Activated naive CD4-positive, alpha-beta T cell treated with anti-CD3 and anti-CD28 coated beads for 36 hours (primary cell): ENCODE measurements around the gene SV2C. TPM values are rescaled to one million over a fixed set of nuclear protein-coding genes. Genes with fewer than 3 reads are reported as not detected.

ENCODE experiments used
- CTCF ChIA-PET: fragments of 350-600 bp; sonication (Branson Sonifier 250); formaldehyde crosslinking; loops from one replicate; lab custom pipeline; 2021; ENCODE audit warnings: antibody characterized with exemption; lab: Charles Lee
- DNase-seq: peaks from one replicate; pipeline ENCODE4 v3.0.0-alpha.2; 2020
- H3K27ac Mint-ChIP-seq: one replicate; pipeline ENCODE4 v1.8.0; 2021; ENCODE audit warnings: mild to moderate bottlenecking, mixed read lengths
- H3K27me3 Mint-ChIP-seq: one replicate; pipeline ENCODE4 v1.8.0; 2021; ENCODE audit warnings: low read depth, mixed read lengths
- H3K36me3 Mint-ChIP-seq: one replicate; pipeline ENCODE4 v1.8.0; 2021; ENCODE audit warnings: low read depth, mixed read lengths
- H3K4me1 Mint-ChIP-seq: one replicate; pipeline ENCODE4 v1.8.0; 2021; ENCODE audit warnings: low read depth, mixed read lengths
- H3K4me3 Mint-ChIP-seq: one replicate; pipeline ENCODE4 v1.8.0; 2021; ENCODE audit warnings: mild to moderate bottlenecking, moderate library complexity, mixed read lengths
- H3K9me3 Mint-ChIP-seq: one replicate; pipeline ENCODE4 v1.8.0; 2021; ENCODE audit warnings: mixed read lengths
- intact Hi-C: fragments of 100-400 bp; cut with micrococcal nuclease; formaldehyde crosslinking; loops from one replicate; pipeline ENCODE4 v1.15.1; 2023
- total RNA-seq, 2 experiments: library from RNA; stranded (reverse); gene quantifications; one replicate each; pipeline ENCODE4 v1.2.3, GENCODE V29; 2021

SV2C gene
- total RNA-seq, 2 experiments from 2014 or later = not detected

- Mint-ChIP-seq H3K27ac (no peak overlapping the region), H3K4me1 (no peaks in the 10 kb centered on the region), H3K27me3 (peaks cover 7% of the 10 kb centered on the region), H3K4me3 (no peak overlapping the region), H3K36me3 (no peaks in the 10 kb centered on the region), H3K9me3 (peaks cover under 1% of the 10 kb centered on the region)
- CTCF ChIA-PET = interaction anchor here (0.6 to 1.6 kb wide), 3 partner anchors 12 to 23 kb away, joined by 3 to 5 read pairs (median 4); no protein-coding TSS in a partner anchor
- no peak for DNase-seq
- intact Hi-C loops = no loop called here
Observed at GRCh38 chr5:76152161-76152560, 69.0 kb downstream of the SV2C start.

- Mint-ChIP-seq H3K9me3 (peaks cover 2% of the 10 kb centered on the region), H3K27me3 (peaks cover 7% of the 10 kb centered on the region), H3K4me3 (no peak overlapping the region), H3K4me1 (no peaks in the 10 kb centered on the region), H3K27ac (no peak overlapping the region), H3K36me3 (no peaks in the 10 kb centered on the region)
- intact Hi-C loops = no loop called here
- CTCF ChIA-PET = interaction anchor here (0.5 to 1.5 kb wide), 3 partner anchors 22 to 1203 kb away, joined by 3 to 5 read pairs (median 3); no protein-coding TSS in a partner anchor
- DNase-seq = no peak
Observed at GRCh38 chr5:76152700-76153099, 69.5 kb downstream of the SV2C start.

GRCh38 chr5:76153271-76153670 is 70.1 kb downstream of the SV2C start:
- Mint-ChIP-seq H3K27ac (no peak overlapping the region), H3K36me3 (no peaks in the 10 kb centered on the region), H3K4me3 (no peak overlapping the region), H3K27me3 (peaks cover 7% of the 10 kb centered on the region), H3K4me1 (no peaks in the 10 kb centered on the region), H3K9me3 (peaks cover 2% of the 10 kb centered on the region)
- no peak for DNase-seq
- intact Hi-C loops = no loop called here
- CTCF ChIA-PET = no interaction called here

GRCh38 chr5:76154009-76154690 is 71.0 kb downstream of the SV2C start:
- DNase-seq = no peak
- CTCF ChIA-PET = no interaction called here

GRCh38 chr5:76155536-76155935 is 72.4 kb downstream of the SV2C start:
- DNase-seq = no peak
- Mint-ChIP-seq H3K36me3 (no peaks in the 10 kb centered on the region), H3K4me3 (no peak overlapping the region), H3K4me1 (no peaks in the 10 kb centered on the region), H3K27ac (no peak overlapping the region), H3K9me3 (peaks cover 2% of the 10 kb centered on the region), H3K27me3 (peaks cover 7% of the 10 kb centered on the region)
- CTCF ChIA-PET = no interaction called here
- intact Hi-C loops = no loop called here

More at GRCh38 chr5:76154009-76154690, 71.0 kb downstream of the SV2C start:
- Mint-ChIP-seq H3K4me1 (no peaks in the 10 kb centered on the region), H3K27ac (no peak overlapping the region), H3K4me3 (no peak overlapping the region), H3K27me3 (peaks cover 7% of the 10 kb centered on the region), H3K9me3 (peaks cover 2% of the 10 kb centered on the region), H3K36me3 (no peaks in the 10 kb centered on the region)
- intact Hi-C loops = no loop called here

GRCh38 chr5:76162335-76162734 is 79.2 kb downstream of the SV2C start:
- no peak overlapping the region for H3K27ac Mint-ChIP-seq
- CTCF ChIA-PET = interaction anchor here (1.0 kb wide), 1 partner anchor 59 kb away, joined by 4 read pairs; no protein-coding TSS in a partner anchor
- no peaks in the 10 kb centered on the region for H3K4me1 Mint-ChIP-seq
- no peak overlapping the region for H3K4me3 Mint-ChIP-seq
- intact Hi-C loops = no loop called here
- H3K9me3 Mint-ChIP-seq = no peaks in the 10 kb centered on the region
- no peak for DNase-seq
- no peaks in the 10 kb centered on the region for H3K36me3 Mint-ChIP-seq
- H3K27me3 Mint-ChIP-seq = peaks cover 2% of the 10 kb centered on the region

GRCh38 chr5:76163111-76163628 is 80.0 kb downstream of the SV2C start:
- Mint-ChIP-seq H3K36me3 (no peaks in the 10 kb centered on the region), H3K4me3 (no peak overlapping the region), H3K27me3 (peaks cover 2% of the 10 kb centered on the region), H3K9me3 (no peaks in the 10 kb centered on the region), H3K4me1 (no peaks in the 10 kb centered on the region), H3K27ac (no peak overlapping the region)
- intact Hi-C loops = no loop called here
- CTCF ChIA-PET = interaction anchor here (1.5 to 2.6 kb wide), 2 partner anchors 11 to 93 kb away, joined by 3 to 14 read pairs; no protein-coding TSS in a partner anchor
- DNase-seq = no peak

- Mint-ChIP-seq H3K27me3 (peaks cover 7% of the 10 kb centered on the region), H3K4me1 (no peaks in the 10 kb centered on the region), H3K27ac (no peak overlapping the region), H3K36me3 (no peaks in the 10 kb centered on the region), H3K4me3 (no peak overlapping the region), H3K9me3 (no peaks in the 10 kb centered on the region)
- CTCF ChIA-PET = interaction anchor here (2.6 kb wide), 1 partner anchor 9 kb away, joined by 14 read pairs; no protein-coding TSS in a partner anchor
- intact Hi-C loops = no loop called here
- DNase-seq = no peak
Observed at GRCh38 chr5:76165029-76165428, 81.8 kb downstream of the SV2C start.

- Mint-ChIP-seq H3K4me3 (no peak overlapping the region), H3K27ac (no peak overlapping the region), H3K27me3 (peaks cover 7% of the 10 kb centered on the region), H3K4me1 (no peaks in the 10 kb centered on the region), H3K9me3 (no peaks in the 10 kb centered on the region), H3K36me3 (no peaks in the 10 kb centered on the region)
- intact Hi-C loops = no loop called here
- CTCF ChIA-PET = interaction anchor here (0.7 to 2.6 kb wide), 4 partner anchors 9 to 45 kb away, joined by 3 to 23 read pairs (median 9); no protein-coding TSS in a partner anchor
- no peak for DNase-seq
Observed at GRCh38 chr5:76165711-76166374, 82.7 kb downstream of the SV2C start.

- H3K36me3 Mint-ChIP-seq = no peaks in the 10 kb centered on the region
- H3K4me3 Mint-ChIP-seq = no peak overlapping the region
- no peaks in the 10 kb centered on the region for H3K9me3 Mint-ChIP-seq
- no peak for DNase-seq
- H3K27me3 Mint-ChIP-seq = peaks cover 7% of the 10 kb centered on the region
- no peak overlapping the region for H3K27ac Mint-ChIP-seq
- H3K4me1 Mint-ChIP-seq = no peaks in the 10 kb centered on the region
- intact Hi-C loops = no loop called here
- CTCF ChIA-PET = interaction anchor here (0.7 to 2.5 kb wide), 3 partner anchors 9 to 42 kb away, joined by 3 to 23 read pairs (median 4); no protein-coding TSS in a partner anchor
Observed at GRCh38 chr5:76166886-76167576, 83.8 kb downstream of the SV2C start.

- intact Hi-C loops = no loop called here
- H3K4me3 Mint-ChIP-seq = no peak overlapping the region
Observed at GRCh38 chr5:76169146-76169905, 86.1 kb downstream of the SV2C start.

More at GRCh38 chr5:76169146-76169905, 86.1 kb downstream of the SV2C start:
- CTCF ChIA-PET = no interaction called here
- H3K27me3 Mint-ChIP-seq = peaks cover 7% of the 10 kb centered on the region
- H3K36me3 Mint-ChIP-seq = no peaks in the 10 kb centered on the region
- no peak overlapping the region for H3K27ac Mint-ChIP-seq
- no peak for DNase-seq
- no peaks in the 10 kb centered on the region for H3K9me3 Mint-ChIP-seq
- no peaks in the 10 kb centered on the region for H3K4me1 Mint-ChIP-seq
